ENCODE data around the gene EHBP1L1.

GRCh38 chr11:65586247-65586630, 10.4 kb downstream of the EHBP1L1 start:
- TF ChIP-seq CHD4 (IDR thresholded peaks at IDR 0.05; ENCODE audit: borderline replicate concordance) (no peak), POLR2A (IDR thresholded peaks at IDR 0.05; ENCODE audit: low read length) (no peak), SMC3 (IDR thresholded peaks at IDR 0.05) (no peak), REST (IDR thresholded peaks at IDR 0.05) (no peak)

All from A549 (cell line).